Nephron (organoid): Measurements from ENCODE around the gene WDTC1.

Experiments
- H3K27ac Mint-ChIP-seq, 3 experiments: 2 replicates each; pipeline ENCODE4 v1.8.0; 2020; ENCODE audit warnings: mixed read lengths in 3 of 3, mild to moderate bottlenecking in 2 of 3, moderate library complexity in 1 of 3
- H3K27me3 Mint-ChIP-seq: 2 replicates; pipeline ENCODE4 v1.8.0; 2021; ENCODE audit warnings: low read depth, mild to moderate bottlenecking, moderate library complexity, mixed read lengths
- H3K36me3 Mint-ChIP-seq: 2 replicates; pipeline ENCODE4 v1.8.0; 2020; ENCODE audit warnings: low read depth, mixed read lengths
- H3K4me1 Mint-ChIP-seq: 2 replicates; pipeline ENCODE4 v1.8.0; 2020; ENCODE audit warnings: mixed read lengths
- H3K4me3 Mint-ChIP-seq, 3 experiments: 2 replicates each; pipeline ENCODE4 v1.8.0; 2020; ENCODE audit warnings: mild to moderate bottlenecking in 3 of 3, mixed read lengths in 3 of 3, moderate library complexity in 2 of 3
- H3K9me3 Mint-ChIP-seq: 2 replicates; pipeline ENCODE4 v1.8.0; 2020; ENCODE audit warnings: mixed read lengths
- CTCF ChIP-seq, 3 experiments: fragments of 200-600 bp; sonication (generic); IDR thresholded peaks; one replicate each; pipeline ENCODE4 v1.5.0; 2021; ENCODE audit warnings: antibody characterized with exemption in 3 of 3; ENCODE audit not compliant: unreplicated experiment in 3 of 3

WDTC1 gene

GRCh38 chr1:27322569-27323240, 88.3 kb downstream of the WDTC1 start:
- peaks cover 46% of the 10 kb centered on the region for H3K4me1 Mint-ChIP-seq
- peak overlapping the region; percentile 93 to 95 (median 95) for H3K27ac Mint-ChIP-seq
- H3K9me3 Mint-ChIP-seq, result no peaks in the 10 kb centered on the region
- peaks cover 18% of the 10 kb centered on the region for H3K36me3 Mint-ChIP-seq
- H3K27me3 Mint-ChIP-seq, result no peaks in the 10 kb centered on the region
- H3K4me3 Mint-ChIP-seq, result peak overlapping the region; percentile 96 to 99 (median 97)
- no peak for TF ChIP-seq CTCF (IDR thresholded peaks at IDR 0.05; ENCODE audit: unreplicated experiment in 3 of 3)

DNA sequence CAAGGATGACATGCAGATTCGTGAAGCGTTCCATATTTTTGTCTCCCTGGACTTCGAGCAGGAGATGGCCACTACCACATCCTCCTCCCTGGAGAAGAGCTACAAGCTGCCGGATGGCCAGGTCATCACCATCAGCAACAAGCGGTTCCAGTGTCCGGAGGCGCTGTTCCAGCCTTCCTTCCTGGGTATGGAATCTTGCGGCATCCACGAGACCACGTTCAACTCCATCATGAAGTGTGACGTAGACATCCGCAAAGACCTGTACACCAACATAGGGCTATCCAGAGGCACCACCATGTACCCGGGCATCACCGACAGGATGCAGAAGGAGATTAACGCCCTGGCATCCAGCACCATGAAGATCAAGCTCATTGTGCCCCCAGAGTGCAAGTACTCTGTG, 90.9 kb downstream of the WDTC1 start:
- no peak for TF ChIP-seq CTCF (IDR thresholded peaks at IDR 0.05; ENCODE audit: unreplicated experiment in 3 of 3)
- Mint-ChIP-seq H3K9me3 (no peaks in the 10 kb centered on the region), H3K36me3 (peaks cover 33% of the 10 kb centered on the region), H3K4me1 (peaks cover 39% of the 10 kb centered on the region), H3K27ac (no peak overlapping the region), H3K27me3 (no peaks in the 10 kb centered on the region), H3K4me3 (peak overlapping the region in 1 of 3 experiments; percentile 43)

DNA sequence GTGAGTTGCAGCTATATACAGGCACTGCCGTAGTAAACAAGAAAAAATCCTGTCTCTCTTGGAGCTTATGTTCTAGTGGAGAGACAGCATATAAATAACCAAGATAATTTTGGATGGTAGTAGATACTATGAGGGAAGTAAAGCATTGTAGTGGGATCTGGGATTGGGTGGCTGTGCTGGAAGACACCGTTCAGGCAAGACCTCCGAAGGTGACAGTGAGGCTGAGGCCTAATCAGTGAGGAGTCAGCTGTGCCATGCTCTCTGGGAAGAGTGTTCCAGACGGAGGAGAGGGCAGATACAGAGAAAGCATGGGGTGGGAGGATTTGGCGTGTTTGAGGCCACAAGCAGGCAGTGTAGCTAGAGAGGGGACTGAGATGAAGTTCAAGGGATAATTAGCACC, 93.5 kb downstream of the WDTC1 start:
- Mint-ChIP-seq H3K27ac (no peak overlapping the region), H3K4me1 (peaks cover 31% of the 10 kb centered on the region), H3K4me3 (no peak overlapping the region), H3K27me3 (no peaks in the 10 kb centered on the region), H3K9me3 (no peaks in the 10 kb centered on the region), H3K36me3 (peaks cover 46% of the 10 kb centered on the region)
- TF ChIP-seq CTCF (IDR thresholded peaks at IDR 0.05; ENCODE audit: unreplicated experiment in 3 of 3), result no peak

GRCh38 chr1:27330786-27331185, 96.4 kb downstream of the WDTC1 start:
- H3K9me3 Mint-ChIP-seq, result no peaks in the 10 kb centered on the region
- peaks cover 49% of the 10 kb centered on the region for H3K36me3 Mint-ChIP-seq
- no peak for TF ChIP-seq CTCF (IDR thresholded peaks at IDR 0.05; ENCODE audit: unreplicated experiment in 3 of 3)
- peaks cover 17% of the 10 kb centered on the region for H3K4me1 Mint-ChIP-seq
- no peak overlapping the region for H3K27ac Mint-ChIP-seq
- H3K4me3 Mint-ChIP-seq, result no peak overlapping the region
- H3K27me3 Mint-ChIP-seq, result no peaks in the 10 kb centered on the region

GRCh38 chr1:27331426-27331825, 97.0 kb downstream of the WDTC1 start:
- Mint-ChIP-seq H3K36me3 (peaks cover 51% of the 10 kb centered on the region), H3K27me3 (no peaks in the 10 kb centered on the region), H3K4me1 (peaks cover 12% of the 10 kb centered on the region), H3K9me3 (no peaks in the 10 kb centered on the region), H3K4me3 (no peak overlapping the region), H3K27ac (no peak overlapping the region)
- no peak for TF ChIP-seq CTCF (IDR thresholded peaks at IDR 0.05; ENCODE audit: unreplicated experiment in 3 of 3)

GRCh38 chr1:27331922-27332321, 97.5 kb downstream of the WDTC1 start:
- Mint-ChIP-seq H3K4me3 (no peak overlapping the region), H3K27ac (no peak overlapping the region), H3K9me3 (no peaks in the 10 kb centered on the region), H3K4me1 (peaks cover 7% of the 10 kb centered on the region), H3K36me3 (peaks cover 55% of the 10 kb centered on the region), H3K27me3 (no peaks in the 10 kb centered on the region)
- TF ChIP-seq CTCF (IDR thresholded peaks at IDR 0.05; ENCODE audit: unreplicated experiment in 3 of 3), result no peak
